Prostate gland (tissue), 2 donors: Measurements from ENCODE around the gene IGF2. TPM values are rescaled to one million over a fixed set of nuclear protein-coding genes. Genes with fewer than 3 reads are reported as not detected.

Experiments used
- DNase-seq: peaks from one replicate; pipeline ENCODE4 v3.0.0-alpha.2; 2019; ENCODE audit warnings: low spot score
- H3K27ac ChIP-seq, 2 donors: fragments of 200-600 bp; sonication (generic); 2 replicates each; pipeline ENCODE4 v1.5.1; 2017 to 2019
- H3K27me3 ChIP-seq: fragments of 200-600 bp; sonication (generic); replicated peaks from 2 replicates; pipeline ENCODE4 v1.5.1; 2019; ENCODE audit not compliant: insufficient read depth
- H3K36me3 ChIP-seq, 2 donors: fragments of 200-600 bp; sonication (generic); 1 replicate in 1 of 2; 2 replicates in 1 of 2; pipeline versions ENCODE4 v1.5.1 to v1.8.1; 2017 to 2019
- H3K4me1 ChIP-seq: fragments of 200-600 bp; sonication (generic); replicated peaks from 2 replicates; pipeline ENCODE4 v1.5.1; 2019
- H3K4me3 ChIP-seq, 2 donors: fragments of 200-600 bp; sonication (generic); 2 replicates each; pipeline ENCODE4 v1.5.1; 2017 to 2019
- H3K9me3 ChIP-seq: fragments of 200-600 bp; sonication (generic); 2 replicates; pipeline ENCODE4 v1.5.1; 2017
- POLR2A ChIP-seq: fragments of 450-650 bp; IDR thresholded peaks from one replicate; pipeline ENCODE4 v1.6.1; 2016; ENCODE audit warnings: antibody characterized with exemption, mild to moderate bottlenecking
- POLR2AphosphoS5 ChIP-seq: sonication (generic); formaldehyde crosslinking; IDR thresholded peaks from one replicate; pipeline ENCODE4 v1.6.1; 2017; ENCODE audit warnings: antibody characterized with exemption
- WGBS: methylation state at CpG from one replicate; pipeline ENCODE4 v1.1.5; 2018; 5-methylcytosine and 5-hydroxymethylcytosine counted together
- intact Hi-C: fragments of 100-400 bp; cut with DNase I; formaldehyde crosslinking; loops from one replicate; pipeline ENCODE4 v1.14.2; 2022
- total RNA-seq, 2 donors: library from RNA; depleted of rRNA; stranded (reverse); fragments of >200 nt; gene quantifications; one replicate each; pipeline ENCODE4 v1.1.0, GENCODE V29; 2016
- TF ChIP-seq, protein P1 (sequence below), 4 experiments: fragments of 200-600 bp in 2 of 4; fragments of 450-650 bp in 2 of 4; sonication (generic) in 2 of 4; IDR thresholded peaks; 1 replicate in 3 of 4; 2 replicates in 1 of 4; pipeline ENCODE4 v1.5.1; 2016 to 2019; ENCODE audit warnings: antibody characterized with exemption in 4 of 4, mild to moderate bottlenecking in 2 of 4, moderate library complexity in 2 of 4

Gene IGF2
- total RNA-seq, 2 donors from 2014 or later, result 4.1 to 80.7 TPM

DNA sequence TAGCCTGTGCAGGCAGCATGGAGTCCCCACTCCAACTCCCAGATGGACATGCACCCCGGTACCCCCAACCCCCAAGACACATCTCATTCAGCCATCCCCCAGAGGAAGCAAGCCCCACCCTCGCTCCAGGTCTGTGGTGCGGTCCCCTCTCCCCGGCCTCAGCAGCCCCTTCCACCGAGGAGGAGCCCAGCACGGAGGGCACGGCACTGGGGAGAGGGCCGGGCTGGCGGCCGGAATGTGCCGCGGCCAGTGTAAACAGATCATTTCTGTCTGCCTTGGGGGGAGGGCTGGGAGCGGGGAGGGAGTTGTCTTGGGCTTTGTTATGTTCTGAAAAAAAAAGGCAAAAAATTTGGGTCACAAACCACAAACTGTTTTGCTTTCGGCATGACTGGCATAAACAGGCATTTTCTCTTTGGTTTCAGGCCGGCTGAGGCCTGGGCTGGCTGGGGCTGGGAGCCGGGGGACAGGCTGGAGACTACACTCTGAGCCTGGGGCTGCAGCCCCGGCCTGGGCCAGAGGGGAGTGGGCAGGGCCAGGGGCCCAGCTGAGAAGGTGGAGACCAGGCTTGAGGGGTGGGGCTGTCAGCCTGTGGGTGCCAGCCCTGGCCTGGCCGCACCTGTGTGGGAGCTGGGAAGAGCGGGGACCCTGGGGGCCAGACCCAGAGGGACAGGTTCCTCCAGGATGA lies 16.8 kb downstream of the IGF2 start:
- no peak overlapping the region for H3K4me3 ChIP-seq
- no peaks in the 10 kb centered on the region for H3K9me3 ChIP-seq
- WGBS, result 36% methylated on average over 17 of the region's 19 CpGs
- peaks cover 5% of the 10 kb centered on the region for H3K27me3 ChIP-seq
- H3K27ac ChIP-seq, result no peak overlapping the region
- H3K36me3 ChIP-seq, result no peaks in the 10 kb centered on the region
- TF ChIP-seq POLR2A (no peak), POLR2AphosphoS5 (no peak)
- TF ChIP-seq, protein P1, sequence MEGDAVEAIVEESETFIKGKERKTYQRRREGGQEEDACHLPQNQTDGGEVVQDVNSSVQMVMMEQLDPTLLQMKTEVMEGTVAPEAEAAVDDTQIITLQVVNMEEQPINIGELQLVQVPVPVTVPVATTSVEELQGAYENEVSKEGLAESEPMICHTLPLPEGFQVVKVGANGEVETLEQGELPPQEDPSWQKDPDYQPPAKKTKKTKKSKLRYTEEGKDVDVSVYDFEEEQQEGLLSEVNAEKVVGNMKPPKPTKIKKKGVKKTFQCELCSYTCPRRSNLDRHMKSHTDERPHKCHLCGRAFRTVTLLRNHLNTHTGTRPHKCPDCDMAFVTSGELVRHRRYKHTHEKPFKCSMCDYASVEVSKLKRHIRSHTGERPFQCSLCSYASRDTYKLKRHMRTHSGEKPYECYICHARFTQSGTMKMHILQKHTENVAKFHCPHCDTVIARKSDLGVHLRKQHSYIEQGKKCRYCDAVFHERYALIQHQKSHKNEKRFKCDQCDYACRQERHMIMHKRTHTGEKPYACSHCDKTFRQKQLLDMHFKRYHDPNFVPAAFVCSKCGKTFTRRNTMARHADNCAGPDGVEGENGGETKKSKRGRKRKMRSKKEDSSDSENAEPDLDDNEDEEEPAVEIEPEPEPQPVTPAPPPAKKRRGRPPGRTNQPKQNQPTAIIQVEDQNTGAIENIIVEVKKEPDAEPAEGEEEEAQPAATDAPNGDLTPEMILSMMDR (IDR thresholded peaks at IDR 0.05), result no peak
- H3K4me1 ChIP-seq, result no peaks in the 10 kb centered on the region
- intact Hi-C loops, result no loop called here
- no peak for DNase-seq

DNA sequence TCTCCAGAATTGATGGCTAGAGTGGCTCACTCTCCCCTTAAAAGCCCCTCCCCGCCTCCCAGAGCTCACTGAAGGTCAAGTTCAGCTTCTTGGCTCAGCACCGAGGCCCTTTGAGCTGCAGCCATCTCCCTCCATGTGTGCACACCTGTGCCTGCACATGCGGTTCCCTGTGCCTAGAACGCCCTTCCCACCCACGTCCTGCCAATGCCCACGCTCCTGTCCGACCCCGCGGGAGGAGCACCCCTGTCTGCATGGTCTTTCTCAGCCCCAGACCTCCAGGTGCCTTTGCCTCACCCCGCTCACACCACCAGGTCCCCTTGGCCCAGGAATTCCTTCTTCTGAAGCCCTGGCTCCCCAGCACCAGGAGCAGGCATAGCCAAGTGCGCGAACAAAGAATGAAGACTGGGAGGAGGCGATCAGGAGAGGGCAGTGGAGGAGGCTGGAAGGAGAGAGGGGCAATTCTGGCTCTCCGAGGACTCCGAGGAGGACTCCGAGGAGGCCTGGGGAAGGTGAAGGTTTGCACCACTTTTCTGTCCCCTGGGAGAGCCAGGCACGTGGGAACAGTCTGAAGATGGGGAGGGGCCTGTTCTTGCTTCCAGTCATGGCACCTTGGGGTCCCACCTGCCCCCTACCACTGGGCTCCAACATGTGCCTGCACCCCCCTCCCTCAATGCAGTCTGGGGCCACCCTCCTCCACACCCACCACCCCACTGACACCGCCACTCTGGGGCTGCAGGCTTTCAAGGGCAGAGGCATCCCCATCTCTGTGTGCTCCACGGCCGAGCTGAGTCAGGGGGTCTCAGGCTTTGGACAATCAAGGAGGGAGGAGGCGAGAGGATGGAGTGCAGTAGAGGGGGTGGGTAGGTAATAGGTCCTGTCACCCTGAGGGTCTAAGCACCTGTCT lies 17.7 kb downstream of the IGF2 start:
- Histone ChIP-seq H3K27me3 (peaks cover 5% of the 10 kb centered on the region), H3K4me1 (no peaks in the 10 kb centered on the region), H3K4me3 (no peak overlapping the region), H3K27ac (no peak overlapping the region), H3K9me3 (no peaks in the 10 kb centered on the region), H3K36me3 (no peaks in the 10 kb centered on the region)
- intact Hi-C loops, result no loop called here
- no peak for DNase-seq
- TF ChIP-seq POLR2AphosphoS5 (no peak), POLR2A (no peak)
- TF ChIP-seq, protein P1 (IDR thresholded peaks at IDR 0.05), result no peak
- 83% methylated on average over 20 of the region's 21 CpGs for WGBS

DNA sequence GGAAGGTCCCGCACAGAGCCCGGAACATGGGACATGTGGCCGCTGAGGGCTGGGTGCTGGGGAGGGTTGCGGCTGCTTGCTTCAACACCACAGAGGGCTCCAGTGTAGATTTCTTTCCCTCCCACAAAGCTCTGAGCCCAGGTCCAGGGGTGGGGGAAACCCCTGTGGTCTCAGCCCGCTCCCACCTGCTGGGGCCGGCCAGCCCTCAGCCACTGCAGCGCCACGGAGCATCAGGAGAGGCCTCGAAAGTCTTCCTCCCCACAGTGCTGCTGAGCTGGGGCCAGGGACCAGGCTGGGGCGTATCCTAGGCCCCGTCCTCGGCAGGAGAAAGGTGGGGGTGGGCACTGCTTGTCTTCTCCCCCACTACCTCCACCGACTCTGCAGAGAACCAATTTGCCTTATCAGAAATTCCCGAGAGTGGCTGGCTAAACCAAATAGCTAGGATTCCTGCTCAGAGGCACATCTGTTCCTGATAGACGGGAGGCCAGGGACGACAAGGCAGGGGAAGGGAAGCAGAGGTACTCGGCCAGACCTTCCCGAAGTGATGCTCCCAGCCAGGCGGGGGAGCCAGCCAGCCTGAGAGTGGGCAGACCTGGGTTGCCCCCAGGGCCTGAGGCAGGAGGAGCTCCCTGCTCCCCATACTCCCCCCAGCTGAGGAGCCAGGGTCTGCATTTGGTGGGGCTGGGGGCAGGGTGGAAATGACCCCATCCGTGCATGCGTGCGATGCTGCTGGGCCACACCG lies 18.7 kb downstream of the IGF2 start:
- no peaks in the 10 kb centered on the region for H3K36me3 ChIP-seq
- intact Hi-C loops, result no loop called here
- no peak overlapping the region for H3K4me3 ChIP-seq
- WGBS, result 70% methylated on average over 23 of the region's 23 CpGs
- no peaks in the 10 kb centered on the region for H3K4me1 ChIP-seq
- TF ChIP-seq, protein P1 (IDR thresholded peaks at IDR 0.05), result no peak
- TF ChIP-seq POLR2AphosphoS5 (no peak), POLR2A (no peak)
- no peak for DNase-seq
- H3K27ac ChIP-seq, result no peak overlapping the region
- H3K27me3 ChIP-seq, result peaks cover 5% of the 10 kb centered on the region
- no peaks in the 10 kb centered on the region for H3K9me3 ChIP-seq

DNA sequence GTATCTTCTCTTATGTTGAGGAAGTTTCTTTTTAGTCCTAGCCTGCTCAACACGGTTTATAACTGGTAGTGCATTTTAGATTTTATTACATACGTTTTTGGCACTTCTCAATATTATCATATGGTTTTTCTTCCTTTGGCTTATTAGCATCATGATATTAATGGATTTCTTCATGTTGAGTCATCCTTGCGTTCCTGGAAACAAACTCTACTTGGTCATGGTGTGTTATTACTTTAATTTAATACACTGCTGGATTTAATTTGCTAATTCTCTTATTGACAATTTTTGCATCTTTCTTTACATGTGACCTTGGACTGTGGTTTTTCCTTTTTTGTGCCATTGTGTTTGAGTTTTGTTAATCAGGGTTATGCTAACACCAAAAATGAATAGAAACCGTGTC lies 20.5 kb downstream of the IGF2 start:
- peaks cover 5% of the 10 kb centered on the region for H3K27me3 ChIP-seq

More for the DNA sequence above, 20.5 kb downstream of the IGF2 start:
- 90% methylated on average over 4 of the region's 4 CpGs for WGBS
- no peak for DNase-seq
- Histone ChIP-seq H3K27ac (no peak overlapping the region), H3K4me3 (no peak overlapping the region), H3K36me3 (no peaks in the 10 kb centered on the region), H3K9me3 (no peaks in the 10 kb centered on the region), H3K4me1 (no peaks in the 10 kb centered on the region)
- intact Hi-C loops, result no loop called here
- TF ChIP-seq POLR2AphosphoS5, result no peak
- no peak for TF ChIP-seq POLR2A
- TF ChIP-seq, protein P1 (IDR thresholded peaks at IDR 0.05), result no peak
